Left lung (tissue), 10 donors: ENCODE data around the gene TFF3. TPM values are rescaled to one million over a fixed set of nuclear protein-coding genes. Genes with fewer than 3 reads are reported as not detected.

Source experiments
- ATAC-seq: fragments of 200-7000 bp; cut with Tn5 transposase; one replicate; pipeline ENCODE4 v1.9.1; 2020; ENCODE audit warnings: moderate library complexity
- DNase-seq, 4 donors: peaks; one replicate each; pipeline ENCODE4 v3.0.0-alpha.2; 2013 to 2020
- H3K27ac ChIP-seq, 2 donors: fragments of 200-600 bp; sonication (generic) in 1 of 2; one replicate each; pipeline versions ENCODE4 v1.5.0 to v1.8.0; 2020 to 2021
- H3K27me3 ChIP-seq, 2 donors: fragments of 200-600 bp; sonication (generic) in 1 of 2; one replicate each; pipeline versions ENCODE4 v1.5.0 to v1.8.0; 2020 to 2021
- H3K36me3 ChIP-seq, 2 donors: fragments of 200-600 bp; sonication (generic) in 1 of 2; one replicate each; pipeline versions ENCODE4 v1.5.0 to v1.8.0; 2020 to 2021
- H3K4me1 ChIP-seq, 2 donors: fragments of 200-600 bp; one replicate each; pipeline ENCODE4 v1.8.0; 2021
- H3K4me3 ChIP-seq, 2 donors: fragments of 200-600 bp; sonication (generic) in 1 of 2; one replicate each; pipeline versions ENCODE4 v1.5.0 to v1.8.0; 2020 to 2021; ENCODE audit warnings: mild to moderate bottlenecking in 1 of 2
- H3K9me3 ChIP-seq, 2 donors: fragments of 200-600 bp; sonication (generic) in 1 of 2; one replicate each; pipeline versions ENCODE4 v1.5.0 to v1.8.0; 2020 to 2021
- CTCF ChIP-seq, 2 donors: fragments of 200-600 bp; sonication (generic) in 1 of 2; IDR thresholded peaks; one replicate each; pipeline versions ENCODE4 v1.5.0 to v1.8.0; 2021; ENCODE audit warnings: antibody characterized with exemption in 2 of 2
- intact Hi-C, 2 donors: fragments of 100-400 bp; cut with DNase I; formaldehyde crosslinking; loops; one replicate each; pipeline versions ENCODE4 v1.11.2 to v1.14.2; 2022
- polyA plus RNA-seq, 6 donors: library from polyadenylated mRNA; unstranded; fragments of 120-200 nt; gene quantifications; one replicate each; pipeline ENCODE4 v1.2.1, GENCODE V29; 2013; ENCODE audit not compliant: insufficient read length in 6 of 6
- total RNA-seq, 2 donors: library from RNA; stranded (reverse); fragmentation: NEBNext Ultra II Directional; extraction: Animal tissue kit (Norgen Biotek cat#: 25700); gene quantifications; one replicate each; pipeline ENCODE4 v1.2.1, GENCODE V29; 2021
- donor health status: DM: no; HTN: yes; CAD: no.
- donor health status: DM: no; HTN: no; CAD: no.

TFF3 gene
- total and polyA plus RNA-seq, 8 donors, result 5.5 to 20.0 (median 12.4) TPM

GRCh38 chr21:42332557-42333317 lies 17.5 kb upstream of the TFF3 start:
- Histone ChIP-seq H3K27ac (no peak overlapping the region), H3K9me3 (peaks cover 0 to 10% of the 10 kb centered on the region in 2 donors), H3K4me1 (no peaks in the 10 kb centered on the region), H3K36me3 (no peaks in the 10 kb centered on the region), H3K27me3 (no peaks in the 10 kb centered on the region), H3K4me3 (no peak overlapping the region)
- DNase-seq, result no peak
- ATAC-seq, result no peak
- intact Hi-C loops, result loop anchor here in 1 of 2 donors (10.0 kb wide), 1 partner anchor 102 kb away; no protein-coding TSS in a partner anchor
- no peak for TF ChIP-seq CTCF (IDR thresholded peaks at IDR 0.05)

GRCh38 chr21:42331660-42332059 lies 16.5 kb upstream of the TFF3 start:
- no peaks in the 10 kb centered on the region for H3K27me3 ChIP-seq
- ATAC-seq (no peak), DNase-seq (no peak)
- H3K27ac ChIP-seq, result no peak overlapping the region
- no peaks in the 10 kb centered on the region for H3K4me1 ChIP-seq
- H3K36me3 ChIP-seq, result no peaks in the 10 kb centered on the region
- H3K9me3 ChIP-seq, result peaks cover 0 to 10% of the 10 kb centered on the region in 2 donors
- no peak overlapping the region for H3K4me3 ChIP-seq
- intact Hi-C loops, result loop anchor here in 1 of 2 donors (10.0 kb wide), 1 partner anchor 103 kb away; no protein-coding TSS in a partner anchor
- no peak for TF ChIP-seq CTCF (IDR thresholded peaks at IDR 0.05)

- H3K4me1 ChIP-seq, result no peaks in the 10 kb centered on the region
- intact Hi-C loops, result loop anchor here in 1 of 2 donors (10.0 kb wide), 1 partner anchor 104 kb away; no protein-coding TSS in a partner anchor
- H3K9me3 ChIP-seq, result peaks cover 0 to 10% of the 10 kb centered on the region in 2 donors
- H3K4me3 ChIP-seq, result no peak overlapping the region
- H3K27ac ChIP-seq, result no peak overlapping the region
- ATAC-seq, result no peak
- no peak for DNase-seq
- H3K36me3 ChIP-seq, result no peaks in the 10 kb centered on the region
- no peaks in the 10 kb centered on the region for H3K27me3 ChIP-seq
- TF ChIP-seq CTCF (IDR thresholded peaks at IDR 0.05), result no peak
Measured at GRCh38 chr21:42330380-42331371, 15.5 kb upstream of the TFF3 start.

GRCh38 chr21:42324896-42325295 lies 9.7 kb upstream of the TFF3 start:
- no peak for ATAC-seq
- H3K9me3 ChIP-seq, result no peaks in the 10 kb centered on the region

More at GRCh38 chr21:42324896-42325295, 9.7 kb upstream of the TFF3 start:
- TF ChIP-seq CTCF (IDR thresholded peaks at IDR 0.05), result no peak
- Histone ChIP-seq H3K4me1 (peaks cover 0 to 4% of the 10 kb centered on the region in 2 donors), H3K27me3 (no peaks in the 10 kb centered on the region), H3K27ac (no peak overlapping the region), H3K4me3 (no peak overlapping the region), H3K36me3 (no peaks in the 10 kb centered on the region)
- DNase-seq, result no peak
- intact Hi-C loops, result no loop called here
